Natural killer cell treated with Interleukin-12 subunit alpha and Interleukin-12 subunit beta and Interleukin-15 and Interleukin-18, amount 100 ng/mL, for 72 hours (primary cell): ENCODE data around the gene FRMD1. TPM values are rescaled to one million over a fixed set of nuclear protein-coding genes. Genes with fewer than 3 reads are reported as not detected.
A peak's percentile ranks its signal among the peaks of the same experiment; 100 is the strongest.
"Not testable (repeated sequence)": the region's sequence is repeated elsewhere in the genome, so short reads cannot be mapped to it uniquely, and the experiment has no call there.

Source experiments
- ATAC-seq, 2 donors: fragments of 150-1000 bp; cut with Tn5 transposase in 1 of 2; sonication (Bioruptor Pico), chemical (Tn5 transposase) in 1 of 2; 2 replicates each; pipeline ENCODE4 v1.10.0; 2021
- DNase-seq: peaks from one replicate; pipeline ENCODE4 v3.0.0; 2022; ENCODE audit warnings: low spot score
- H3K27ac Mint-ChIP-seq, 2 donors: 1 replicate in 1 of 2; 2 replicates in 1 of 2; pipeline ENCODE4 v1.8.0; 2022; ENCODE audit warnings: mixed read lengths in 2 of 2, mild to moderate bottlenecking in 1 of 2, moderate library complexity in 1 of 2
- H3K27me3 Mint-ChIP-seq, 2 donors: 1 replicate in 1 of 2; 2 replicates in 1 of 2; pipeline ENCODE4 v1.8.0; 2022; ENCODE audit warnings: mixed read lengths in 2 of 2
- H3K36me3 Mint-ChIP-seq: one replicate; pipeline ENCODE4 v1.8.0; 2022; ENCODE audit warnings: mixed read lengths
- H3K4me1 Mint-ChIP-seq, 2 donors: 1 replicate in 1 of 2; 2 replicates in 1 of 2; pipeline ENCODE4 v1.8.0; 2022; ENCODE audit warnings: low read depth in 2 of 2, mixed read lengths in 2 of 2, mild to moderate bottlenecking in 1 of 2
- H3K4me3 Mint-ChIP-seq: one replicate; pipeline ENCODE4 v1.8.0; 2022; ENCODE audit warnings: mixed read lengths
- H3K9me3 Mint-ChIP-seq: 2 replicates; pipeline ENCODE4 v1.8.0; 2022; ENCODE audit warnings: mixed read lengths
- total RNA-seq, 2 donors: library from RNA; stranded (reverse); gene quantifications; one replicate each; pipeline ENCODE4 v1.2.3, GENCODE V29; 2022

Gene FRMD1
- total RNA-seq, 2 donors from 2014 or later, result not detected

GRCh38 chr6:168086066-168086465, 7.1 kb upstream of the FRMD1 start:
- no peaks in the 10 kb centered on the region for H3K36me3 Mint-ChIP-seq
- H3K4me1 Mint-ChIP-seq, result no peaks in the 10 kb centered on the region
- DNase-seq, result no peak
- ATAC-seq, result no peak
- H3K4me3 Mint-ChIP-seq, result no peak overlapping the region
- no peaks in the 10 kb centered on the region for H3K9me3 Mint-ChIP-seq
- no peak overlapping the region for H3K27ac Mint-ChIP-seq
- peaks cover 0 to 2% of the 10 kb centered on the region in 2 donors for H3K27me3 Mint-ChIP-seq

DNA sequence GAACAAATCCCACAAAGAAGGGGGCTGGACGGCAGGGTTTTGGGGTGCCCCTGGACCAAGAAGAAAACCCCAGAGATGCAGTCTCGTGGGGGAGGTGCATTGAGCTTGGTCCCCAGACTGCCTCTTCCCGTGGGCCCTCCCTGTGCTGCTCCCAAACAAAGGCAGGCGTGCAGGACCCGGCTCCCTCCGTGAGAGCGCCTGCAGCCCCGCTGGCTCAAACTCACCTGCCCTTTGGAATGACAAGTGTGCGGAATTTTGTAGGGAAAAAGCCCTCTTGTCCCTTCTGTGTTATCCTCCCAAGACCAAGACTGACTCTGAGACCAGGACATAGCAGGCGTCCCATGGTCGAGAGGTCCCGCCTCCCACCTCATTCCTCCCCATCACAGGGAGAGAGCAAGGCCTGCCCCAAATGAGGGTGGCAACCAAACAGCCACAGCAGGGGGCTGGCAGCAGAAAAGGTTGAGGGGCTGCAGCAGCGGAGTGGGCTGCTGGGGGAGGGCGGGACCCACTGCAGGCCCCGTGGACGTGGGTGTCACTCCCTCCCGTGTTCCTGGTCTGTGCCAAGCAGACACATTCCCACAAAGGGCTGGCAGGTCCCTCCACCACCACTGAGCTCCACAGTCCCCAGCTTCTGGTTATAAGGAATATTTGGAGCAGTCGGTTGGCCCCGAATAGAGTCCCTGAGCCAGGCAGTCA, 5.6 kb upstream of the FRMD1 start:
- H3K4me3 Mint-ChIP-seq, result no peak overlapping the region
- no peak overlapping the region for H3K27ac Mint-ChIP-seq
- H3K9me3 Mint-ChIP-seq, result no peaks in the 10 kb centered on the region
- no peaks in the 10 kb centered on the region for H3K4me1 Mint-ChIP-seq
- peaks cover 0 to 2% of the 10 kb centered on the region in 2 donors for H3K27me3 Mint-ChIP-seq
- H3K36me3 Mint-ChIP-seq, result no peaks in the 10 kb centered on the region
- DNase-seq (no peak), ATAC-seq (no peak)

DNA sequence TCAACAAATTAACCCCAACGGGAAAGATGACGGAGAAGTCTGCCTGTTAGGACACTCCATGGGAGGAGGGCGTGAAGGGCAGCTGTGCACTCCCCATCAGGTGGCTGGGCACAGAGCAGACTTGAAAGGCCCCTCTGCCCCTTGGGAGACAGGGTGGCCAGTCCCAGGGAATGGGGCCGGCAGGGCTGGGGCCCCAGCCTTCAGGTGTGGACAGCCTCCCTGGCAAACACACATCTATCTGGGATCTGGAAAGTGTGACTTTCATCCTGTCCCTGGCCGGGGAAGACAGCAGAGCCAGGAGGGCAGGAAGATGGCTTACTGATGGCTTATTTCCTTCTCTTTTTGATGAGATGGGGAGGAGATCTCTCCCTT, 4.5 kb upstream of the FRMD1 start:
- Mint-ChIP-seq H3K4me3 (no peak overlapping the region), H3K36me3 (no peaks in the 10 kb centered on the region), H3K4me1 (no peaks in the 10 kb centered on the region), H3K9me3 (no peaks in the 10 kb centered on the region), H3K27ac (no peak overlapping the region), H3K27me3 (peaks cover 0 to 2% of the 10 kb centered on the region in 2 donors)
- ATAC-seq (no peak), DNase-seq (no peak)

- H3K9me3 Mint-ChIP-seq, result no peaks in the 10 kb centered on the region
- H3K36me3 Mint-ChIP-seq, result no peaks in the 10 kb centered on the region
- H3K4me3 Mint-ChIP-seq, result no peak overlapping the region
- peaks cover 0 to 2% of the 10 kb centered on the region in 2 donors for H3K27me3 Mint-ChIP-seq
- H3K27ac Mint-ChIP-seq, result no peak overlapping the region
- ATAC-seq (no peak), DNase-seq (no peak)
- no peaks in the 10 kb centered on the region for H3K4me1 Mint-ChIP-seq
Measured at GRCh38 chr6:168082860-168083513, 4.0 kb upstream of the FRMD1 start.

DNA sequence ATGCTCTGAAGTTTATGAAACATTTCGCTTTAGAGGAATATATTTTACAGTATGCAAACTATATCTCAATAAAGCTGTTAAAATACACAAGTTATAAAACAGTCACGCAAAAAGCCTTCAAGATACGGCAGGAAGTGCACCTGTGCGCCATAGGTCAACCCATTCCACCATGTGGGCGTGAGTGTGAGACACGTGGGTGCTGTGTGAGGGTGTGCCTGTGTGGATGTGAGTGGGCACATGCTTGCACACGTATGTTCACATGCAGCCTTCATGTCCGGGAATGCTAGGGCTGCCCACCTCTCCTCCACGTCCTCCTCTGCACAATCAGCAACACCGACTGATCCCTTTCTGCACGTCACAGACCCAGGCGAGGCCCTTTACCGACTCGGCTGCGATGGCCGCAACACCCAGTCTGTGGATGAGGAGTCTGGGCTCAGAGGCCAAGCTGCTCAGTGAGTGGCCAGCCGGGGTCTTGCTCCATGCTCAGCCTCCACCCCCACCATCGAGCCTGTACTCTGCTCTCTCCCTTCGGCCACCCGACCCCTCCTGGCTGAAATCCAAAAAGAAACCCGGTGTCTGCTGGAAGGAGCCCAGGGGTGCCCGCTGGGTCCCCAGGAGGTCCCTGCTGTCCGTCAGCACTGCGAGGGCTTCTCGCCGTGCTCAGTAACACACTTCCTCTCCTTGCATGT, 3.0 kb upstream of the FRMD1 start:
- Mint-ChIP-seq H3K4me1 (no peaks in the 10 kb centered on the region), H3K4me3 (no peak overlapping the region), H3K27me3 (peaks cover 0 to 2% of the 10 kb centered on the region in 2 donors)

GRCh38 chr6:168080393-168081077, 1.5 kb upstream of the FRMD1 start:
- Mint-ChIP-seq H3K9me3 (no peaks in the 10 kb centered on the region), H3K4me3 (no peak overlapping the region), H3K36me3 (no peaks in the 10 kb centered on the region), H3K27me3 (peaks cover 0 to 2% of the 10 kb centered on the region in 2 donors), H3K27ac (no peak overlapping the region), H3K4me1 (no peaks in the 10 kb centered on the region)
- no peak for DNase-seq
- ATAC-seq, result peak in 1 of 2 donors; percentile 17

More for the DNA sequence above, 3.0 kb upstream of the FRMD1 start:
- Mint-ChIP-seq H3K9me3 (no peaks in the 10 kb centered on the region), H3K27ac (no peak overlapping the region), H3K36me3 (no peaks in the 10 kb centered on the region)
- DNase-seq (no peak), ATAC-seq (no peak)

GRCh38 chr6:168078175-168078942, 653 bp downstream of the FRMD1 start:
- no peaks in the 10 kb centered on the region for H3K36me3 Mint-ChIP-seq
- no peak overlapping the region for H3K4me3 Mint-ChIP-seq
- no peaks in the 10 kb centered on the region for H3K9me3 Mint-ChIP-seq
- H3K27me3 Mint-ChIP-seq, result peaks cover 0 to 2% of the 10 kb centered on the region in 2 donors
- ATAC-seq (peak in 1 of 2 donors; percentile 6), DNase-seq (no peak)
- H3K27ac Mint-ChIP-seq, result no peak overlapping the region
- no peaks in the 10 kb centered on the region for H3K4me1 Mint-ChIP-seq

- not testable (repeated sequence) for H3K4me3 Mint-ChIP-seq, H3K36me3 Mint-ChIP-seq, DNase-seq, H3K9me3 Mint-ChIP-seq, H3K4me1 Mint-ChIP-seq, H3K27me3 Mint-ChIP-seq, ATAC-seq, H3K27ac Mint-ChIP-seq
Measured at GRCh38 chr6:168077401-168077800, 1.6 kb downstream of the FRMD1 start.

- ATAC-seq (no peak), DNase-seq (no peak)
- H3K36me3 Mint-ChIP-seq, result no peaks in the 10 kb centered on the region
- no peaks in the 10 kb centered on the region for H3K9me3 Mint-ChIP-seq
- no peaks in the 10 kb centered on the region for H3K4me1 Mint-ChIP-seq
- no peak overlapping the region for H3K27ac Mint-ChIP-seq
- no peaks in the 10 kb centered on the region for H3K27me3 Mint-ChIP-seq
- H3K4me3 Mint-ChIP-seq, result no peak overlapping the region
Measured at GRCh38 chr6:168075787-168076202, 3.2 kb downstream of the FRMD1 start.

DNA sequence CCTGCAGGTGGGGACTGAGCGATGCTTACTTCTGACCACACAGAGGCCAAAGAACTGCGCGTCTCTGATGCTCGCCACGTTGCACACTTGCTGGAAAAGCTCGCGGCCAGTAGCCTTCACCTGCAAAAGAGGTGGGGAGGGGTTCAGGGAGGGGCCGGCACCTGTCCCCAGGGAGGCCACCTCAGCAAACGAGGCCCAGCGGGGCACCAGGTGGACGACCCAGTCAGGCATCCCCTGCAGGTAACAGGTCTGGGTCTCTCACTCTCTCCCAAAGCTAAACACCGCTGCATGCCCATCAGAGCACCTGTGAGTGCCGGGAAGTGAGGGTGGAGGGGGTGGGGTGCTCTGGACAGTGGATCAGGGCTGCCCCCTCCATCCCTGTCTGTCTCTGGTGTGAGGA, 3.8 kb downstream of the FRMD1 start:
- Mint-ChIP-seq H3K4me1 (no peaks in the 10 kb centered on the region), H3K27ac (no peak overlapping the region), H3K27me3 (no peaks in the 10 kb centered on the region), H3K9me3 (no peaks in the 10 kb centered on the region), H3K36me3 (no peaks in the 10 kb centered on the region), H3K4me3 (no peak overlapping the region)
- DNase-seq (no peak), ATAC-seq (no peak)

DNA sequence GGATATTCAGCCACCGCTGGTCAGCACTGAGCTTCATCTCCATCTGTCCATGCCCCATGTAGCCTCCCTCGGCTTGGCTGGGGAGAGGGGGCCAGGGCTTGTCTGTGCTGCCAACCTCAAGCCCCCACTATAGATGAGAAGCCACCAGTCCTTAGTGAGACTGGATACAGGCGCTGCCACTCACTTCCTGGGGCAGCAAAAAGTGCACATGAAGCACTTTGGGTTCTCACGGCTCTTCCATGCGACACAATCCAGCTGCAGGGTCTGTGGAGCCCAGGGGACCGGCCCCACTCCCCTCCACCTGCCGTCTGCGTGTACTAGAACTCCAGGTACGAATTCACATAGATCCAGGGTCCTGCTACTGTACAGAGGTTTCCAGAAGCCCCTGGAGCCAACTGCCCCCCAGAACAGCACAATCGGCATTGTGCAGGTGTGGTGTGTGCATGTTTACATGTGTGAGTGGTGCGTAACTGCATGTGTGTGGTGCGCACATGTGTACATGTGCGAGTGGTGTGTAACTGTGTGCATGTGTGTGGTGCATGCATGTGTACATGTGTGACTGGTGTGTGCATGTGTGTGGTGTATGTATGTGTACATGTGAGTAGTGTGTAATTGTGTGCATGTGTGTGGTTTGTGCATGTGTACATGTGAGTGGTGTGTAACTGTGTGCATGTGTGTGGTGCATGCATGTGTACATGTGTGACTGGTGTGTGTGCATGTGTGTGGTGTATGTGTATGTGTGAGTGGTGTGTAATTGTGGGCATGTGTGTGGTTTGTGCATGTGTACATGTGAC, 4.9 kb downstream of the FRMD1 start:
- Mint-ChIP-seq H3K4me1 (no peaks in the 10 kb centered on the region), H3K27me3 (no peaks in the 10 kb centered on the region), H3K9me3 (no peaks in the 10 kb centered on the region), H3K36me3 (no peaks in the 10 kb centered on the region), H3K27ac (no peak overlapping the region), H3K4me3 (no peak overlapping the region)
- ATAC-seq (no peak), DNase-seq (no peak)

GRCh38 chr6:168072730-168073129, 6.3 kb downstream of the FRMD1 start:
- Mint-ChIP-seq H3K4me3 (no peak overlapping the region), H3K27ac (no peak overlapping the region), H3K4me1 (no peaks in the 10 kb centered on the region), H3K36me3 (no peaks in the 10 kb centered on the region), H3K9me3 (no peaks in the 10 kb centered on the region), H3K27me3 (no peaks in the 10 kb centered on the region)
- ATAC-seq (no peak), DNase-seq (no peak)

DNA sequence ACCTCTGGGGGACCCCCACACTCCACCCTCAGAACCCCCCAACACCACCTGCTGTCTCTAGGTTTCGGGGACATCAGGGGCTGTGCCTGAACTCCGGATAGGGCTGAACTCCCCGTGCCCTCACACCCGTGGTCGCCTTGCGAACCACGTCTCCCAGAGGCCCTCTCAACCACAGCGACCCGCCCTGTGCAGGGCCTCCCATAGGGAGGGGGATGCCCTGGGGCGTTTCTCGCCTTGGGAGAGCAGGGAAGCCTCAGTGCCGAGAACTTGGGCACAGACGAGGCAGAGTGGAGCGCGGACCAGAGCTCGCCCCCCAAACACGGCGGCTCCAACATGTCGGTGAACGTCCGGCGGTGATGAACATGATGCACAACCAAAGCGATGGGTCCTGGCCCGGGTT, 6.8 kb downstream of the FRMD1 start:
- no peak overlapping the region for H3K4me3 Mint-ChIP-seq
- H3K36me3 Mint-ChIP-seq, result no peaks in the 10 kb centered on the region

More for the DNA sequence above, 6.8 kb downstream of the FRMD1 start:
- Mint-ChIP-seq H3K27me3 (no peaks in the 10 kb centered on the region), H3K9me3 (no peaks in the 10 kb centered on the region), H3K27ac (no peak overlapping the region), H3K4me1 (no peaks in the 10 kb centered on the region)
- DNase-seq, result no peak
- ATAC-seq, result no peak
